Mesenchymal stem cell (in vitro differentiated cells and primary cell): Measurements from ENCODE around the gene PASK.

ENCODE experiments used
- DNase-seq: peaks from one replicate; pipeline ENCODE4 v3.0.0-alpha.2; 2013
- H2AFZ ChIP-seq: one replicate; pipeline ENCODE4 v1.6.1; 2013; ENCODE audit warnings: low read depth, mild to moderate bottlenecking, control low read depth, inconsistent platforms, low read length, moderate library complexity
- H2AK5ac ChIP-seq: 2 replicates; pipeline ENCODE4 v1.6.1; 2013; ENCODE audit warnings: low read length, moderate library complexity, mild to moderate bottlenecking, inconsistent platforms; ENCODE audit not compliant: severe bottlenecking
- H2BK120ac ChIP-seq: one replicate; pipeline ENCODE4 v1.6.1; 2013; ENCODE audit warnings: low read depth, mild to moderate bottlenecking, inconsistent platforms, low read length, moderate library complexity
- H2BK12ac ChIP-seq, 2 experiments: one replicate each; pipeline ENCODE4 v1.6.1; 2013; ENCODE audit warnings: inconsistent platforms in 2 of 2, low read length in 2 of 2, mild to moderate bottlenecking in 2 of 2, moderate library complexity in 2 of 2, control low read depth in 1 of 2
- H2BK15ac ChIP-seq: one replicate; pipeline ENCODE4 v1.6.1; 2013; ENCODE audit warnings: mild to moderate bottlenecking, low read depth, inconsistent platforms; ENCODE audit not compliant: poor library complexity, severe bottlenecking
- H2BK5ac ChIP-seq: 2 replicates; pipeline ENCODE4 v1.6.1; 2013; ENCODE audit warnings: low read depth, mild to moderate bottlenecking, low read length, control low read depth, inconsistent platforms; ENCODE audit not compliant: poor library complexity, severe bottlenecking
- H3K14ac ChIP-seq, 2 experiments: one replicate each; pipeline ENCODE4 v1.6.1; 2013; ENCODE audit warnings: inconsistent platforms in 2 of 2, low read length in 2 of 2, control low read depth in 1 of 2, mild to moderate bottlenecking in 1 of 2, moderate library complexity in 1 of 2
- H3K18ac ChIP-seq, 2 experiments: one replicate each; pipeline ENCODE4 v1.6.1; 2013; ENCODE audit warnings: inconsistent platforms in 2 of 2, low read length in 2 of 2, control low read depth in 1 of 2, low read depth in 1 of 2, mild to moderate bottlenecking in 1 of 2
- H3K23ac ChIP-seq, 2 experiments: one replicate each; pipeline ENCODE4 v1.6.1; 2013; ENCODE audit warnings: inconsistent platforms in 2 of 2, low read length in 2 of 2, mild to moderate bottlenecking in 2 of 2, moderate library complexity in 2 of 2, control low read depth in 1 of 2
- H3K27ac ChIP-seq: 2 replicates; pipeline ENCODE4 v1.5.1; 2013; ENCODE audit warnings: mild to moderate bottlenecking, moderate library complexity, low read length, control low read depth, inconsistent platforms; ENCODE audit not compliant: poor library complexity, severe bottlenecking
- H3K27me3 ChIP-seq, 2 experiments: 2 replicates each; pipeline versions ENCODE4 v1.6.1 to v1.7.0; 2013; ENCODE audit warnings: low read length in 2 of 2, mild to moderate bottlenecking in 2 of 2, moderate library complexity in 2 of 2, control low read depth in 1 of 2, inconsistent platforms in 1 of 2; ENCODE audit not compliant: control insufficient read depth in 1 of 2, insufficient read depth in 1 of 2
- H3K36me3 ChIP-seq, 2 experiments: 2 replicates each; pipeline versions ENCODE4 v1.6.1 to v1.7.0; 2013; ENCODE audit warnings: low read length in 2 of 2, control low read depth in 1 of 2, inconsistent platforms in 1 of 2, low read depth in 1 of 2, mild to moderate bottlenecking in 1 of 2; ENCODE audit not compliant: insufficient read depth in 2 of 2, control insufficient read depth in 1 of 2
- H3K4ac ChIP-seq, 2 experiments: one replicate each; pipeline ENCODE4 v1.6.1; 2013; ENCODE audit warnings: inconsistent platforms in 2 of 2, low read length in 2 of 2, mild to moderate bottlenecking in 2 of 2, moderate library complexity in 2 of 2, control low read depth in 1 of 2, low read depth in 1 of 2
- H3K4me1 ChIP-seq: 2 replicates; pipeline ENCODE4 v1.6.1; 2013; ENCODE audit warnings: low read depth, low read length, control low read depth; ENCODE audit not compliant: control insufficient read depth, insufficient read depth
- H3K4me2 ChIP-seq: 2 replicates; pipeline ENCODE4 v1.6.1; 2013; ENCODE audit warnings: low read length, mild to moderate bottlenecking, inconsistent platforms; ENCODE audit not compliant: poor library complexity, severe bottlenecking
- H3K4me3 ChIP-seq, 2 experiments: 2 replicates each; pipeline versions ENCODE4 v1.5.1 to v1.7.0; 2013; ENCODE audit warnings: low read length in 2 of 2, mild to moderate bottlenecking in 2 of 2, control low read depth in 1 of 2, low read depth in 1 of 2; ENCODE audit not compliant: insufficient read depth in 1 of 2
- H3K79me1 ChIP-seq: replicated peaks from 2 replicates; pipeline ENCODE4 v1.6.1; 2013; ENCODE audit warnings: mild to moderate bottlenecking, control low read depth, low read length, inconsistent platforms; ENCODE audit not compliant: poor library complexity, severe bottlenecking
- H3K9ac ChIP-seq: 2 replicates; pipeline ENCODE4 v1.7.0; 2013; ENCODE audit warnings: mild to moderate bottlenecking, low read length, moderate library complexity
- H3K9me3 ChIP-seq: 2 replicates; pipeline ENCODE4 v1.7.0; 2013; ENCODE audit warnings: mild to moderate bottlenecking, low read length; ENCODE audit not compliant: control insufficient read depth
- H4K8ac ChIP-seq: one replicate; pipeline ENCODE4 v1.6.1; 2013; ENCODE audit warnings: inconsistent platforms, mild to moderate bottlenecking, low read length, moderate library complexity
- H4K91ac ChIP-seq: one replicate; pipeline ENCODE4 v1.6.1; 2013; ENCODE audit warnings: mild to moderate bottlenecking, low read length, inconsistent platforms
- whole genome bisulfite sequencing: methylation state at CpG from one replicate; pipeline ENCODE4 v1.1.7; 2013; ENCODE audit warnings: mixed read lengths; 5-methylcytosine and 5-hydroxymethylcytosine counted together

PASK gene

DNA sequence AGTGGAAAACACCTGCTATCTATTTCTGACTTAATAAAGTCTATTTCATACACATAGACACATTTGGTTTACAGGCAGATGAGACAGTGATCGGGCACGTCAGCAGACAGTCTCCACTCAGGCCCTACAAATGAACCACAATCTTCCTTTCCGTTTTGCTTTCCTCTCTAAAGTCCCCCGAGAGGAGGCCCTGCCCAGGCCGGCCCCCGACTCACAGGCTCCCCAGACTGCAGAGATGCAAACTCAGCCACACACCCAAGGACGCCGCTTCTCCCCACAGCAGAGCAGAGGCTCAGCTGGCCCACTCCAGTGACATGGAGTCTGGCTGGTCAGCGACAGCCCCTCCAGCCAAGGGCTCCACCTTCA lies 37.8 kb downstream of the PASK start:
- peaks cover 15 to 18% of the 10 kb centered on the region in 2 experiments for H3K36me3 ChIP-seq
- 92% methylated on average over 9 of the region's 9 CpGs for WGBS

DNA sequence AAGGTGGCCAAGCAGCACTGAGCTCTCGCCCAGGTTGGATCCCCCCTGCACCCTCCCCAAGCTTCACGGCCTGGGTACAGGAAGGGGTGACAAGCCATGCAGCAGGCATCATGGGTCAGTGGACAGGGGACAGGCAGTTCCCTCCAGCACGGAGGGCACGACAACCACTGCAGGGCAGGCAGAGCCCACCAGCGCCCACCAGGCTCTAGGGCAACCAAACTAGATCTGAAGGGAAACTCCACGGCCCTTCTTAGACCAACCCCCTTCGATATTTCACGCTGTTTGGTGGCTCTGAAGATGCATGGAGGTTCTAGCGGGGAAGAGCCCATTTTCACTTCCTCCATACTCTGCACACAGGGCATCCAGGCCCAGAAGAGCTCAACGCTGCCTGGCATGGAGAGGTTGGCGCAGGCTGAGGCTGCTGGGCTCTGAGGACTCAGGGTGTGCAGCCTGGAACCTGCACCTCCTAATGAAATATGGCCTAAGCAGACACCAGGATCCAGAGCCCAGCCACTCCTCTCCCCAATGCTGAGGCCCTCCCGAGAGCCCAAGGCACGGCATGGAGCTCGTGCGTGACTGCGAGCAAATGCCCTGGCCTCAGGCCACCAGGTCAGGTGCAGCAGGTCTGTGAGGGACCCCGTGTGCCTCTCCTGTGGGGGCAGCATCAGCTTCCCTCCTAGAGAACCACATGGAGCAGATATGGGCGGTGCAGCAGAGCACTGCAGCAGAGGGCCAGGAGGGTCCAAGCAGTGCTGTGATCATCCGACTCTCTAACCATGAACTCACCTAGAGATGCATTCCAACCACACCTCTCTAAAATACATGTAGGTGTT lies 38.4 kb downstream of the PASK start:
- no peak overlapping the region for H2BK12ac ChIP-seq
- H3K79me1 ChIP-seq, result no peaks in the 10 kb centered on the region

More for the DNA sequence above, 37.8 kb downstream of the PASK start:
- H3K27ac ChIP-seq, result no peak overlapping the region
- no peak overlapping the region for H2BK12ac ChIP-seq
- H2BK5ac ChIP-seq, result no peak overlapping the region
- H2BK120ac ChIP-seq, result no peak overlapping the region
- H3K4me1 ChIP-seq, result no peaks in the 10 kb centered on the region
- H2AK5ac ChIP-seq, result no peak overlapping the region
- no peak overlapping the region for H3K9ac ChIP-seq
- H3K18ac ChIP-seq, result no peak overlapping the region
- H3K79me1 ChIP-seq, result no peaks in the 10 kb centered on the region
- no peak for DNase-seq
- H3K4me3 ChIP-seq, result no peak overlapping the region
- H3K9me3 ChIP-seq, result no peaks in the 10 kb centered on the region
- no peak overlapping the region for H3K4me2 ChIP-seq
- no peak overlapping the region for H4K91ac ChIP-seq
- no peak overlapping the region for H3K23ac ChIP-seq
- H3K27me3 ChIP-seq, result no peaks in the 10 kb centered on the region
- no peak overlapping the region for H3K4ac ChIP-seq
- no peak overlapping the region for H3K14ac ChIP-seq
- no peak overlapping the region for H4K8ac ChIP-seq
- no peak overlapping the region for H2AFZ ChIP-seq
- no peak overlapping the region for H2BK15ac ChIP-seq

GRCh38 chr2:241110089-241110606 lies 39.1 kb downstream of the PASK start:
- Histone ChIP-seq H3K9ac (no peak overlapping the region), H4K8ac (no peak overlapping the region), H2BK120ac (no peak overlapping the region), H2AFZ (no peak overlapping the region), H3K4me1 (no peaks in the 10 kb centered on the region), H3K18ac (no peak overlapping the region), H3K4me2 (no peak overlapping the region), H2BK15ac (no peak overlapping the region), H2BK12ac (no peak overlapping the region), H3K9me3 (no peaks in the 10 kb centered on the region), H3K27me3 (no peaks in the 10 kb centered on the region), H2AK5ac (no peak overlapping the region), H4K91ac (no peak overlapping the region), H2BK5ac (no peak overlapping the region), H3K27ac (no peak overlapping the region), H3K23ac (no peak overlapping the region), H3K14ac (no peak overlapping the region), H3K36me3 (peaks cover 15 to 18% of the 10 kb centered on the region in 2 experiments), H3K79me1 (no peaks in the 10 kb centered on the region), H3K4ac (no peak overlapping the region), H3K4me3 (no peak overlapping the region)
- WGBS, result 95% methylated on average over 9 of the region's 9 CpGs
- no peak for DNase-seq

More for the DNA sequence above, 38.4 kb downstream of the PASK start:
- H4K91ac ChIP-seq, result no peak overlapping the region
- no peak overlapping the region for H3K4me2 ChIP-seq
- no peak overlapping the region for H2AK5ac ChIP-seq
- H3K4me1 ChIP-seq, result no peaks in the 10 kb centered on the region
- H3K23ac ChIP-seq, result no peak overlapping the region
- no peaks in the 10 kb centered on the region for H3K27me3 ChIP-seq
- H3K9ac ChIP-seq, result no peak overlapping the region
- H2BK5ac ChIP-seq, result no peak overlapping the region
- no peak overlapping the region for H3K4me3 ChIP-seq
- peaks cover 15 to 18% of the 10 kb centered on the region in 2 experiments for H3K36me3 ChIP-seq
- H4K8ac ChIP-seq, result no peak overlapping the region
- no peak overlapping the region for H2BK120ac ChIP-seq
- no peak overlapping the region for H2AFZ ChIP-seq
- no peak overlapping the region for H2BK15ac ChIP-seq
- H3K14ac ChIP-seq, result no peak overlapping the region
- H3K27ac ChIP-seq, result no peak overlapping the region
- H3K9me3 ChIP-seq, result no peaks in the 10 kb centered on the region
- DNase-seq, result no peak
- H3K18ac ChIP-seq, result no peak overlapping the region
- no peak overlapping the region for H3K4ac ChIP-seq
- 93% methylated on average over 17 of the region's 19 CpGs for WGBS

DNA sequence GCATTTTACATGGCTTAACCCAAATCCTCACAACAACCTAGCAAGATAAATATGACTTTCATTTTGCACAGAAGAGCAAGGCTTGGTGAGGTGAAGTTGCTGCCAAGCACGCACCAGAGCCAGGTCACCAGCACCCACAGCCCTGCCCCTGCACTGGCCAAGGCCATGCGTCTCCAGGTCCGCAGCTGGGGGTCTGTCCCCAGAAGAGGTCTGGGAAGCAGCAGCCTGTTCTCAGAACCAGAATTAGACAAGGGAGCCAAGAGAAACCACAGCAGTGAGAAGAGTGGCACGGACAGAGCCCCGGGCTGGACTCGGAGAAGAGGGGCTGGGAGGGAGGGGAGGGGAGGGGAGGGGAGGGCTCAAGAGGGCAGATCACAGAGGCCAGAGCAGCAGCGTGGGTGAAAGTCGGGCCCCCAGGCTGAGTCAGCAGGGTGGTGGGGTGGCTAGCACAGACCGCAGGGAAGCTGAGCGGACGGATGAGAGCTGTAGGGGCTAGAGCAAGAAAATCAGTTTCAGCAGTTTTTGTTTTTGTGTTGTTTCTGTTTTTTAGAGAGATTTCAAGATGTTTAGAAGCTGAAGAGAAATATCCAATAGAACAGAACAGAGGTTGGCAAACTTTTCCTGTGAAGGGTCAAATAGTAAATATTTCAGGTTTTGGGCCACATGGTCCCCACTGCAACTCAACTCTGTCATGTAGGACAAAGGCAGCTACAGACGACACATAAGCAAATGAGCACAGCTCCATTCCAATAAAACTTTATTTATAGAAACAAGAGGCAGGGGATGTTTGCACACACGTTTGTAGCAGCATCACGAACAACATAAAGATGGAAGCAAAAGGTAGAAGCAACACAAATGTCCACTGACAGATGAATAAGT lies 39.8 kb downstream of the PASK start:
- no peak for DNase-seq
- no peak overlapping the region for H4K91ac ChIP-seq

More for the DNA sequence above, 39.8 kb downstream of the PASK start:
- no peak overlapping the region for H3K4me3 ChIP-seq
- H3K4ac ChIP-seq, result no peak overlapping the region
- H3K9ac ChIP-seq, result no peak overlapping the region
- WGBS, result 84% methylated on average over 14 of the region's 14 CpGs
- no peak overlapping the region for H3K4me2 ChIP-seq
- no peaks in the 10 kb centered on the region for H3K27me3 ChIP-seq
- H3K23ac ChIP-seq, result no peak overlapping the region
- no peaks in the 10 kb centered on the region for H3K4me1 ChIP-seq
- no peak overlapping the region for H2BK5ac ChIP-seq
- H3K27ac ChIP-seq, result no peak overlapping the region
- H3K14ac ChIP-seq, result no peak overlapping the region
- H2BK120ac ChIP-seq, result no peak overlapping the region
- peaks cover 12 to 15% of the 10 kb centered on the region in 2 experiments for H3K36me3 ChIP-seq
- H2BK15ac ChIP-seq, result no peak overlapping the region
- no peak overlapping the region for H2AFZ ChIP-seq
- no peaks in the 10 kb centered on the region for H3K9me3 ChIP-seq
- no peak overlapping the region for H4K8ac ChIP-seq
- no peak overlapping the region for H3K18ac ChIP-seq
- no peaks in the 10 kb centered on the region for H3K79me1 ChIP-seq
- no peak overlapping the region for H2AK5ac ChIP-seq
- no peak overlapping the region for H2BK12ac ChIP-seq
